ENCODE measurements around the gene FADS1.

GRCh38 chr11:61837411-61838005 lies 20.7 kb upstream of the FADS1 start:
- TF ChIP-seq POLR2A (IDR thresholded peaks at IDR 0.05): no peak
- TF ChIP-seq, protein P1, sequence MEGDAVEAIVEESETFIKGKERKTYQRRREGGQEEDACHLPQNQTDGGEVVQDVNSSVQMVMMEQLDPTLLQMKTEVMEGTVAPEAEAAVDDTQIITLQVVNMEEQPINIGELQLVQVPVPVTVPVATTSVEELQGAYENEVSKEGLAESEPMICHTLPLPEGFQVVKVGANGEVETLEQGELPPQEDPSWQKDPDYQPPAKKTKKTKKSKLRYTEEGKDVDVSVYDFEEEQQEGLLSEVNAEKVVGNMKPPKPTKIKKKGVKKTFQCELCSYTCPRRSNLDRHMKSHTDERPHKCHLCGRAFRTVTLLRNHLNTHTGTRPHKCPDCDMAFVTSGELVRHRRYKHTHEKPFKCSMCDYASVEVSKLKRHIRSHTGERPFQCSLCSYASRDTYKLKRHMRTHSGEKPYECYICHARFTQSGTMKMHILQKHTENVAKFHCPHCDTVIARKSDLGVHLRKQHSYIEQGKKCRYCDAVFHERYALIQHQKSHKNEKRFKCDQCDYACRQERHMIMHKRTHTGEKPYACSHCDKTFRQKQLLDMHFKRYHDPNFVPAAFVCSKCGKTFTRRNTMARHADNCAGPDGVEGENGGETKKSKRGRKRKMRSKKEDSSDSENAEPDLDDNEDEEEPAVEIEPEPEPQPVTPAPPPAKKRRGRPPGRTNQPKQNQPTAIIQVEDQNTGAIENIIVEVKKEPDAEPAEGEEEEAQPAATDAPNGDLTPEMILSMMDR (IDR thresholded peaks at IDR 0.05): no peak
